ENCODE measurements around the gene TAS2R60.
A peak's percentile ranks its signal among the peaks of the same experiment; 100 is the strongest.

Gene TAS2R60

DNA sequence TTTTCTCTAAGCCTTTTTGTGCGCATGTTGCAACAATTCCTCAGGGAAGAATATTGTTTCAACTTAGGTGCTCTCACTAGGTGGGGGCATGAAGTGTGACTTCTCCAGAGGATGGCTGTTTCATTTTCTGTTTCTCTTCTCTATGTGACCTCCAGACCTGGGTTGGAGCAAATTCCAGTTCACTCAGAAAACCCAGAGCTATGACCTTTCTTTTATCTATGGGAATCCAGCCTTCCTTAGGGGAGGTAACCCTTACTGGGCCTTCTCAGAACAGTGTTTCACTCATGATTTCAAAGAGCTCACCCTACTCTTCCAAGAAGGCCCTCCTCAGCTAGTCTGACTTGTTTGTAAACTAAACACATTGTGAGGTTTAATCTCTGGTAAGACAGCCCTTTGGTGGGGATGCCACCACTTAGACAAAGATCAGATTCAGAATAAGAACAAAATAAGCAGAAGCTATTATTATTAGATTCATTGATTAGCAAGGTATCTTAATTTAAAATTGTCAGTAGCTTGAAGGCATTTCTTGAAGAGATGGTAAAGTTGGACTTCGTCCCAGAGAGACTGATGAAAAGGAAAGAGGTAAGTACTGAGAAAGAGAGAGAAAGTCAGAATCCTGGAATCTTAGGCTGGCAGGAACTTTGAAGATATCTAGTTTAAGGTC lies 16.6 kb upstream of the TAS2R60 start:
- H3K9me3 ChIP-seq (ENCODE audit: control insufficient read depth, insufficient read depth, low read length): no peaks in the 10 kb centered on the region
- no peaks in the 10 kb centered on the region for H3K36me3 ChIP-seq (ENCODE audit: control insufficient read depth, insufficient read depth, low read length)
- no peaks in the 10 kb centered on the region for H3K27me3 ChIP-seq (ENCODE audit: control insufficient read depth, insufficient read depth, low read length)
- H3K4me1 ChIP-seq (ENCODE audit: control insufficient read depth, insufficient read depth, low read length): no peaks in the 10 kb centered on the region
- H3K9ac ChIP-seq (ENCODE audit: low read depth, low read length): no peak overlapping the region
- no peak overlapping the region for H3K27ac ChIP-seq (ENCODE audit: low read depth, low read length)
- no peak overlapping the region for H3K4me3 ChIP-seq (ENCODE audit: low read depth, low read length)

DNA sequence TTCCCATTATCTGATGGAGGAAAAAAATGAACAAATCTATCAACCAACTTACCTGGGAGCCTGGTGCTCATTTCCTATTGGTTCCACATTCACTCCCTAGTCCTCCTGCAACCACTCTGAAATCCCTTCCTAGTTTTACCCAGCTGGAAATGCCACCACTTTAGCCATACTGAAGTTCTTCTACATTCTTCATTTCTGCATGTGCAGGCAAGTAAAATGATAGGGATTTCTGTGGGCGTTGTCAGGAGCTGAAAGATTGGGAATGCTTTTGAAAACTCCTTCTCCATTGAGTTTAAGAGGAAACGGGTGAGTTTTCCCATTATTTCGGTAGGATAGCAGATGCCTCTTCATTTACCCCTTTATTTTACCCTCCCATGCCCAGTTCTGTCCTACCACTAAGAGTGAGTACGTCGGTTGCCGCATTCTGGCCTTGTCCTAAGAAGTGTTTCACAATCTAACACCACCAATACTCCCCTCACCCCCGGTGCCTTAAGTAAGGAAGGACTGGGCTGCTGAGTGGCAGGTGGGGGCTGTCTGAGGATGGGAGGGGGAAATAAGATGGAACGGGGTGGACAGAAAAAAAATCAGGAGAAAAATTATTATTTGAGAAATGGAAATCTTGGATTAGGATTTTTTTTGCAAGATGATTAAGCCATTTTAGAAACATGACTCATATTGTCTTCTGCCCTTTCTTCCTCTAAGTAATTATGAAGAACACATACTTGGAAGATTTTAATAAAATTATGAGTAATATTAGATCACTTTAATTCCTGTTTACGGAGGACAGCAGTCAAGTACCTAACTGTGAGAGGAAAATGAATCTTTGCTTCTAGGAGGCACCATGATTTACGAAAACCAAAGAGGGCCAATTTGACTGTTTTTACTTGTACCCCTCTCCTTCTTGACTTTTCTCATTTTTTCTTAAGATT lies 13.2 kb upstream of the TAS2R60 start:
- no peak overlapping the region for H3K9ac ChIP-seq (ENCODE audit: low read depth, low read length)

DNA sequence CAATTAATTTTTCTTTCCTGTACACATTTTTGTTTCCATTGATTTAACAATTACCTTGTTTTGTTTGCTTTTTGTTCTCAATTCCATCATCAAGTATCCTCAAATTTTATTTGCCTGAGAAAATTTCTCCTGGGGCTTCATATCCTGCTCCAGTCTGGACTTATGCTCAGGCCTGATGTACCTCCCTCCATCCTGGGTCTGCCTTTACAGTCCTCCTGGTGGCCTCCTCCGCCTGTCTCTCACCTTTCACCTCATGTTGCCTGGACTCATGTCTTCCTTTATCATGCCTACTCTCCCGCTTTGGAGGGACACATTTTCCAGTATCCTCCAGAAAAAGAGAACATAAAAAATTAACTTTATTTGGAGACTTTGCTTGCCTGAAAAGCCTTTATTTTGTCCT lies 12.1 kb upstream of the TAS2R60 start:
- H3K27ac ChIP-seq (ENCODE audit: low read depth, low read length): no peak overlapping the region
- H3K4me3 ChIP-seq (ENCODE audit: low read depth, low read length): no peak overlapping the region
- H3K4me1 ChIP-seq (ENCODE audit: control insufficient read depth, insufficient read depth, low read length): peaks cover 2% of the 10 kb centered on the region
- H3K27me3 ChIP-seq (ENCODE audit: control insufficient read depth, insufficient read depth, low read length): no peaks in the 10 kb centered on the region
- H3K9me3 ChIP-seq (ENCODE audit: control insufficient read depth, insufficient read depth, low read length): no peaks in the 10 kb centered on the region
- no peak overlapping the region for H3K9ac ChIP-seq (ENCODE audit: low read depth, low read length)
- H3K36me3 ChIP-seq (ENCODE audit: control insufficient read depth, insufficient read depth, low read length): no peaks in the 10 kb centered on the region

More for the DNA sequence above, 13.2 kb upstream of the TAS2R60 start:
- Histone ChIP-seq H3K36me3 (ENCODE audit: control insufficient read depth, insufficient read depth, low read length) (no peaks in the 10 kb centered on the region), H3K27ac (ENCODE audit: low read depth, low read length) (no peak overlapping the region), H3K9me3 (ENCODE audit: control insufficient read depth, insufficient read depth, low read length) (no peaks in the 10 kb centered on the region), H3K27me3 (ENCODE audit: control insufficient read depth, insufficient read depth, low read length) (no peaks in the 10 kb centered on the region), H3K4me1 (ENCODE audit: control insufficient read depth, insufficient read depth, low read length) (no peaks in the 10 kb centered on the region), H3K4me3 (ENCODE audit: low read depth, low read length) (no peak overlapping the region)

- Histone ChIP-seq H3K27me3 (ENCODE audit: control insufficient read depth, insufficient read depth, low read length) (no peaks in the 10 kb centered on the region), H3K27ac (ENCODE audit: low read depth, low read length) (no peak overlapping the region), H3K36me3 (ENCODE audit: control insufficient read depth, insufficient read depth, low read length) (no peaks in the 10 kb centered on the region), H3K4me1 (ENCODE audit: control insufficient read depth, insufficient read depth, low read length) (peaks cover 11% of the 10 kb centered on the region), H3K9me3 (ENCODE audit: control insufficient read depth, insufficient read depth, low read length) (no peaks in the 10 kb centered on the region), H3K9ac (ENCODE audit: low read depth, low read length) (no peak overlapping the region), H3K4me3 (ENCODE audit: low read depth, low read length) (no peak overlapping the region)
These were observed 9.5 kb upstream of the TAS2R60 start for GRCh38 chr7:143433759-143434158.

DNA sequence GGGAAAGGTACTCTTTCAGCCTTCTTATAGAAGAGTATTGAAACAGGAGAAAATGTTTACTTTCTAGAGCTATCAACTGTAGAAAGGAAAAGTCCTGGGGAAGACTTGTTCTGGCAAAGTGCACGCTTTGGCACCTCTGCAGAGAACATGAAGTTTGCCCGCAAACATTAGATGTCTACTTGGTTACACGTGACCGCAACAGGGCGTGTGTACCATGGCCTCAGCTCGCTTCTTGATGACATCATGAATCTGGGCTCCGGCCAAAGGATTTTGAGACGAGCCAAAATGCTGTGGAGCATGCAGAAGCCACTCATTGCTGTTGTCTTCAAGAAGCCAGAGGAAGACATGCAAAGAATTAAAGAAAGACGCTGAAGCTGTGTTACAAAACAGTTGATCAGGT lies 8.6 kb upstream of the TAS2R60 start:
- H3K9me3 ChIP-seq (ENCODE audit: control insufficient read depth, insufficient read depth, low read length): no peaks in the 10 kb centered on the region
- H3K4me3 ChIP-seq (ENCODE audit: low read depth, low read length): no peak overlapping the region
- peaks cover 11% of the 10 kb centered on the region for H3K4me1 ChIP-seq (ENCODE audit: control insufficient read depth, insufficient read depth, low read length)
- H3K27ac ChIP-seq (ENCODE audit: low read depth, low read length): no peak overlapping the region
- H3K9ac ChIP-seq (ENCODE audit: low read depth, low read length): no peak overlapping the region
- H3K36me3 ChIP-seq (ENCODE audit: control insufficient read depth, insufficient read depth, low read length): no peaks in the 10 kb centered on the region
- no peaks in the 10 kb centered on the region for H3K27me3 ChIP-seq (ENCODE audit: control insufficient read depth, insufficient read depth, low read length)

- Histone ChIP-seq H3K27ac (ENCODE audit: low read depth, low read length) (no peak overlapping the region), H3K4me1 (ENCODE audit: control insufficient read depth, insufficient read depth, low read length) (peaks cover 11% of the 10 kb centered on the region)
These were observed 8.0 kb upstream of the TAS2R60 start for GRCh38 chr7:143435266-143435665.

GRCh38 chr7:143436325-143436946 lies 6.8 kb upstream of the TAS2R60 start:
- no peaks in the 10 kb centered on the region for H3K27me3 ChIP-seq (ENCODE audit: control insufficient read depth, insufficient read depth, low read length)
- H3K9ac ChIP-seq (ENCODE audit: low read depth, low read length): no peak overlapping the region
- H3K27ac ChIP-seq (ENCODE audit: low read depth, low read length): peak overlapping the region; percentile 17
- no peak overlapping the region for H3K4me3 ChIP-seq (ENCODE audit: low read depth, low read length)
- H3K4me1 ChIP-seq (ENCODE audit: control insufficient read depth, insufficient read depth, low read length): peaks cover 11% of the 10 kb centered on the region
- H3K36me3 ChIP-seq (ENCODE audit: control insufficient read depth, insufficient read depth, low read length): no peaks in the 10 kb centered on the region
- no peaks in the 10 kb centered on the region for H3K9me3 ChIP-seq (ENCODE audit: control insufficient read depth, insufficient read depth, low read length)

More at GRCh38 chr7:143435266-143435665, 8.0 kb upstream of the TAS2R60 start:
- Histone ChIP-seq H3K27me3 (ENCODE audit: control insufficient read depth, insufficient read depth, low read length) (no peaks in the 10 kb centered on the region), H3K9me3 (ENCODE audit: control insufficient read depth, insufficient read depth, low read length) (no peaks in the 10 kb centered on the region), H3K4me3 (ENCODE audit: low read depth, low read length) (no peak overlapping the region), H3K9ac (ENCODE audit: low read depth, low read length) (no peak overlapping the region), H3K36me3 (ENCODE audit: control insufficient read depth, insufficient read depth, low read length) (no peaks in the 10 kb centered on the region)

DNA sequence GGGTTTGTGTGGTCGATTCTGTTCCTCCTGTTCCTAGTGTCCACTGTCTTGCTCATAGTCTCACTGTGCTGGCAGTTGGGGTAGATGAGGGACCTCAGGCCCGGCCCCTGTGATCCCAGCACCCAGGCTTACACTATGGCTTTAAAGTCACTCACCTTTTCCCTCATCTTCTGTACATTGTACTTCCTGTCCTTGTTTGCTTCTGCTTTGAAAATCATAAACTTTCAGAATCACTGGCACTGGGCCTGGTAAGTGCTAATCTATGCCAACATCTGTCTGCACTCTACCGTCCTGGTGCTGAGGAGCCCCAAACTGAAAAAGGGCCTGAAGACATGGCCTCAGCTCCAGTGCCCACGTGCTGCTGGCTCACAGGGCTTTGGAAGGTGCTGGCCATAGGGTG lies 5.7 kb upstream of the TAS2R60 start:
- no peak overlapping the region for H3K9ac ChIP-seq (ENCODE audit: low read depth, low read length)
- no peaks in the 10 kb centered on the region for H3K9me3 ChIP-seq (ENCODE audit: control insufficient read depth, insufficient read depth, low read length)
- peaks cover 11% of the 10 kb centered on the region for H3K4me1 ChIP-seq (ENCODE audit: control insufficient read depth, insufficient read depth, low read length)
- no peaks in the 10 kb centered on the region for H3K27me3 ChIP-seq (ENCODE audit: control insufficient read depth, insufficient read depth, low read length)
- H3K4me3 ChIP-seq (ENCODE audit: low read depth, low read length): no peak overlapping the region
- no peak overlapping the region for H3K27ac ChIP-seq (ENCODE audit: low read depth, low read length)
- no peaks in the 10 kb centered on the region for H3K36me3 ChIP-seq (ENCODE audit: control insufficient read depth, insufficient read depth, low read length)

- peaks cover 11% of the 10 kb centered on the region for H3K4me1 ChIP-seq (ENCODE audit: control insufficient read depth, insufficient read depth, low read length)
- H3K36me3 ChIP-seq (ENCODE audit: control insufficient read depth, insufficient read depth, low read length): no peaks in the 10 kb centered on the region
- H3K9me3 ChIP-seq (ENCODE audit: control insufficient read depth, insufficient read depth, low read length): no peaks in the 10 kb centered on the region
- H3K27ac ChIP-seq (ENCODE audit: low read depth, low read length): no peak overlapping the region
- H3K27me3 ChIP-seq (ENCODE audit: control insufficient read depth, insufficient read depth, low read length): no peaks in the 10 kb centered on the region
- no peak overlapping the region for H3K4me3 ChIP-seq (ENCODE audit: low read depth, low read length)
- H3K9ac ChIP-seq (ENCODE audit: low read depth, low read length): no peak overlapping the region
These were observed 3.4 kb upstream of the TAS2R60 start for GRCh38 chr7:143439866-143440265.

- Histone ChIP-seq H3K9me3 (ENCODE audit: control insufficient read depth, insufficient read depth, low read length) (no peaks in the 10 kb centered on the region), H3K36me3 (ENCODE audit: control insufficient read depth, insufficient read depth, low read length) (no peaks in the 10 kb centered on the region), H3K27me3 (ENCODE audit: control insufficient read depth, insufficient read depth, low read length) (no peaks in the 10 kb centered on the region), H3K9ac (ENCODE audit: low read depth, low read length) (no peak overlapping the region), H3K4me1 (ENCODE audit: control insufficient read depth, insufficient read depth, low read length) (peaks cover 6% of the 10 kb centered on the region), H3K27ac (ENCODE audit: low read depth, low read length) (no peak overlapping the region), H3K4me3 (ENCODE audit: low read depth, low read length) (no peak overlapping the region)
These were observed 970 bp downstream of the TAS2R60 start for GRCh38 chr7:143444063-143444782.
